AG09319 (cell line): ENCODE data around the gene PPM1G.

Experiments used
- DNase-seq: peaks from one replicate; pipeline ENCODE4 v3.0.0-alpha.2; 2010; ENCODE audit warnings: low read depth; ENCODE audit errors: extremely low read depth
- TF ChIP-seq, protein P1 (sequence below): IDR thresholded peaks from 2 replicates; pipeline ENCODE4 v1.5.1; 2011; ENCODE audit warnings: low read depth, mild to moderate bottlenecking, inconsistent platforms, low read length, moderate library complexity

The PPM1G gene

DNA sequence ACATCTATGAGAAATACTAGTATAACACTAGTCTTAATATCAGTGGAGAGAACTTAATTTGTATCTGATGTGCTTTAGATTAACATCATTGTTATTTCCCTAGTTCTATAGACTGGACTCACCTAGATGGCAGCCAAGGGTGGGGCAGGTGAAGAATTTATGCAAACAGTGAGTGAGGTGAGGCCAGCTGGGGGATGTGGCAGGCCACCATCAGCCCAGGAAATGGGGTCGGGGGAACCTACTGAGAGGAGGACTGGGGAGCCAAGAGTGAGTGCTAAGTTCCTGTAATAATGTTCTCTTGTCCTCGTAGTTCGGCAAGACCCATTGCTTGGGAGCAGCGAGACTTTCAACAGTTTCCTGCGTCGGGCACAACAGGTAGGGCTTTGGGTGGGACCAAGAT lies 36.5 kb downstream of the PPM1G start:
- no peak for DNase-seq
- TF ChIP-seq, protein P1, sequence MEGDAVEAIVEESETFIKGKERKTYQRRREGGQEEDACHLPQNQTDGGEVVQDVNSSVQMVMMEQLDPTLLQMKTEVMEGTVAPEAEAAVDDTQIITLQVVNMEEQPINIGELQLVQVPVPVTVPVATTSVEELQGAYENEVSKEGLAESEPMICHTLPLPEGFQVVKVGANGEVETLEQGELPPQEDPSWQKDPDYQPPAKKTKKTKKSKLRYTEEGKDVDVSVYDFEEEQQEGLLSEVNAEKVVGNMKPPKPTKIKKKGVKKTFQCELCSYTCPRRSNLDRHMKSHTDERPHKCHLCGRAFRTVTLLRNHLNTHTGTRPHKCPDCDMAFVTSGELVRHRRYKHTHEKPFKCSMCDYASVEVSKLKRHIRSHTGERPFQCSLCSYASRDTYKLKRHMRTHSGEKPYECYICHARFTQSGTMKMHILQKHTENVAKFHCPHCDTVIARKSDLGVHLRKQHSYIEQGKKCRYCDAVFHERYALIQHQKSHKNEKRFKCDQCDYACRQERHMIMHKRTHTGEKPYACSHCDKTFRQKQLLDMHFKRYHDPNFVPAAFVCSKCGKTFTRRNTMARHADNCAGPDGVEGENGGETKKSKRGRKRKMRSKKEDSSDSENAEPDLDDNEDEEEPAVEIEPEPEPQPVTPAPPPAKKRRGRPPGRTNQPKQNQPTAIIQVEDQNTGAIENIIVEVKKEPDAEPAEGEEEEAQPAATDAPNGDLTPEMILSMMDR, result no peak

DNA sequence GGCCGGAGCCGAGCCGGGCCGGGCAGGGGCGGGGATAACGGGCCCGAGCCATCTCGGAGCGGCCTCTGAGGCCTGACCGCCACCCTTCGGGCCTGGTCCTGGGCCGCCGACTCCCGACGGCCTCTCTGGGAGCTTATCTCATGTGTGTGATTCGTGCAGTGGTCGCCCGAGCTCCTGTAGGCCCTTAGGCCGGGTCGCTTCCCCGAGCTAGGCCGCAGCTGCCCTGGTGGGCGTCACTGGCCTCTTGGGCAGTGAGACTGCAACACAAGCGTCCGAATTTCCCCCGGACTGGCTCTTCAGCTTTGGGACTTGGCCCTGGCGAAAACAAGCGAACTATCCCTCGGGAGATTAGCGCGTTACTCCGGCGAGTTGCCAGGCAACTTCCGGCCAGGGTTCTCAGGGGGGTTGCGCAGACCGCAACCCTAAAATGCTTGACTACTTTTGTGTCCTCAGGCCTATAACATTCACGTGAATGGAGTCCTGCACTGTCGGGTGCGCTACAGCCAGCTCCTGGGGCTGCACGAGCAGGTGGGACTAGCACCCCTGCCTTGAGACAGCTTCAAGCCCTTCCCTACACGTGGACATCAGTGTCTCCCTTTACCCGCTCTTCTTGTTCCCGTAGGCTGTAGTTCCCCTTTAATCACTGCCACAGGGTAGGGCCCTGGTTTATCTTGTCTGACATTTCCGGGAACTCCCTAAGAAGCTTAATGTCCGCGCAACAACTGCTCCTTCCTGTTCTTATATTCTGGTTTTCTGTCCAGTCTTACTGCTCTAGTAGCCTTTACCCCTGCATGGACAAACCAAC lies 38.4 kb downstream of the PPM1G start:
- TF ChIP-seq, protein P1, result no peak
- DNase-seq, result no peak

DNA sequence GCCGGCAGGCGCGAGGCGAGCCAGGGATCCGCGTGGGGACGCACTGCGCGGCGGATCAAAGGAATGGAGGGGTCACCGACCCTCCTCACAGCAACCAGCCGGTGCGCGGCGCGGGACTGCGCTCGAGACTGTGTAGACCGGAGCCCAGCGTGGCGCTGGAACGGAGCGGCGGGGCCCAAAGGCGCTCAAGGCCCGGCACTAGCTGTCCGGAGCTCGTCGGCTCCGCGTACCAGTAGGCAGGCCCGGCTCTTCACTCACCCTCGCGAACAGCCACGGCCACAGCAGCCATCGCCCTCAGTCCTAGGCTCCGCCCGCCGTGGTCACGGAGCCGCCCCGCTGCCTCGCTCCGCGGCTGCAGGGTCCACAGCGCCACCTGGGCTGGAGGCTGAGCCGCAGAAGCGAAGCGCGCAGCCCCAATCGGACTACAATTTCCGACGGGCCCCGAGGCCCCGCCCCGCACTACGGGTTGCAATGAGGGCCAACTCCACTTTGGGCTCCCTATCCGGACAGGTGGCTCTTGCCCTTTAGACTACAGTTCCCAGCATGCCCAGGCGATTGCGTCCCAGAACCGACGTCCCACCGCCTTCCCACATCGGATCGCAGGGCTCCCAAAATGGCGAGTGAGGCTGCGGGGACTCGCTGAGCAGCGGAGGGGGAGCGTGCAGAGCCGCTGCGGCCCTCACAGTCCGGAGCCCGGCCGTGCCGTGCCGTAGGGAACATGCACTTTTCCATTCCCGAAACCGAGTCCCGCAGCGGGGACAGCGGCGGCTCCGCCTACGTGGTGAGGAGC lies 39.2 kb downstream of the PPM1G start, which contains the start of the genes EIF2B4 and SNX17:
TSS of gene EIF2B4 (minus strand) at position 313 of the 790 bp plus-strand sequence. CDS start at position 289, 24 bp downstream.
TSS of gene SNX17 (plus strand) at position 591 of the 790 bp plus-strand sequence. CDS start at position 719, 128 bp downstream.
- TF ChIP-seq, protein P1, result peak; percentile 81

DNA sequence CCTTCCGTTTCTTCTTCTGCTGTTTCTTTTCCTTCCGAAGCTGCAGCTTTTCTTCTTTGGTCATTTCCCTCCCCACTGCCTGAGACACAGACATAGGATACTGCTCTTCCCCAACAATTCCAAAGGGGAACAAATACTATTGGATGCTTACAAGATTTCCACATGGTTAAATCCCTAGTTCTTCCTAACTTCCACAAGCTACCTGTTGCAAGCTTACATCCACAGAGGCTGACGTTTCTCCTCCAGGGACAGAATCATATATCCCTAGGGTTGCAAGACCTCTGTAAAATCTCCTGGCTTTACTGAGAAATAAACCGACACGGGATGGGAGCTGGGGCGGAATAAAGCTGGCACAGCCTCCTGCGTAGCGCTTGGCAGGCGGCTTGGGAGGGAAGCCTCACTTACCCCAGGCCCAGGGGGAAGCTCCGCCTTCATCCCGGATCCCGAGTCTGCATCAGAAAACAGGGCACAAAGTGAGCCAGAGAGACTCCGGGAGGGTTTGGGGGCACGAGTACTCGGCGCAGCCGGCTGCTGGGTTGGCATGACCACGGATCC lies 39.8 kb downstream of the PPM1G start:
- DNase-seq, result no peak

More for the DNA sequence above, 39.2 kb downstream of the PPM1G start, which contains the start of the genes EIF2B4 and SNX17:
- DNase-seq, result peak; percentile 98

DNA sequence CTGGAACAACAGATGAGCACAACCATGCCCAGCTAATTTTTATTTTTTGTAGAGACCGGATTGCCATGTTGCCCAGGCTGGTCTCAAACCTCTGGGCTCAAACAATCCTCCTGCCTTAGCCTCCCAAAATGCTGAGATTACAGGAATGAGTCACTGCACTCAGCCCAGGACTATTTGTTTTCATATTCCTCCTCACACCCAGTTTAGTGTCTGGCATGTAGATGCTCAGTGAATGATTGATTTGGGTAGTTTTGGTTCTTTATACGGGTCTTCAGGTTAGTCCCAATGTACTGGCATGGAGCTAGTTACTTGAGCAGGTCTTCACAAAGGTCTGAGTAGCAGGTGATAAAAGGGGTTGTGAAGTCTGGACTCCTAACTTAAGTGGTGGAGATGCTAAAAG lies 45.5 kb downstream of the PPM1G start:
- no peak for DNase-seq
- TF ChIP-seq, protein P1, result no peak

More for the DNA sequence above, 39.8 kb downstream of the PPM1G start:
- TF ChIP-seq, protein P1, result no peak

DNA sequence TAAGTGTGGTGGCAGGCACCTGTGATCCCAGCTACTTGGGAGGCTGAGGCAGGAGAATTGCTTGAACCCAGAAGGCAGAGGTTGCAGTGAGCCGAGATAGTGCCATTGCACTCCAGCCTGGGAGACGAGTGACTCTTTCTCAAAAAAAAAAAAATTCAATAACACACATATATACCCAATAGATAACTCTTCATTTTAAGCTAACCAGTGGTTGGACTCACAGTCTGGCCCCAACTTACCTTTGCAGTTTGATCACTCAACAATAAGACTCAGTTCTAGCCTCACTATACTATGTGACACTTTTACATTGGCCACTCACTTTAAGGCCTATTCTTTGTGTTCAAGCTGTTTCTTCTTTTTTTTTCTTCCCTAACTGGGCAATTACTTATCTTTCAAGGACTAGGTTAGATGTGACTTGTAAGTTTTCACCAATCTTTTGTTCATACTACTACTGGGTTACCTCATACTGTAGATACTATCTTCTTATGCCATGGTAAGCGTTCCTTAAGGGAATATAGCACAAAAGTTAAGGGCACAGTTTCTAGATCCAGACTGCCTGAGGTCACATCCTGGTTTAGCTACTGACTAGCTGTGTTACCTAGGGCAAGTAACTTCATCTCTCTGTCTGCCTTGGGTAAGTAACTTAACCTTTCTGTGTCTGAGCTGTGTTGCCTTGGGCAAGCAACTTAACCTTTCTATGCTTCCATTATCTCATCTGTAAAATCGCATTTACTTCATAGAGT lies 46.5 kb downstream of the PPM1G start:
- no peak for DNase-seq

More for the DNA sequence above, 46.5 kb downstream of the PPM1G start:
- TF ChIP-seq, protein P1, result no peak
